ENCODE results near the gene VPS51.
"Not testable (repeated sequence)": the region's sequence is repeated elsewhere in the genome, so short reads cannot be mapped to it uniquely, and the experiment has no call there.

Gene VPS51

GRCh38 chr11:65136515-65137096 is 40.6 kb downstream of the VPS51 start:
- no peak overlapping the region for H3K27ac ChIP-seq
- TF ChIP-seq CTCF (IDR thresholded peaks at IDR 0.05) = no peak
- TF ChIP-seq ZFX (IDR thresholded peaks at IDR 0.05; ENCODE audit: borderline replicate concordance) = no peak

GRCh38 chr11:65141896-65142494 is 46.0 kb downstream of the VPS51 start:
- no peak overlapping the region for H3K27ac ChIP-seq
- TF ChIP-seq CTCF (IDR thresholded peaks at IDR 0.05) = no peak
- TF ChIP-seq ZFX (IDR thresholded peaks at IDR 0.05; ENCODE audit: borderline replicate concordance) = no peak

GRCh38 chr11:65147352-65148075 is 51.5 kb downstream of the VPS51 start:
- no peak overlapping the region for H3K27ac ChIP-seq
- no peak for TF ChIP-seq ZFX (IDR thresholded peaks at IDR 0.05; ENCODE audit: borderline replicate concordance)
- TF ChIP-seq CTCF (IDR thresholded peaks at IDR 0.05) = no peak

- TF ChIP-seq ZFX (IDR thresholded peaks at IDR 0.05; ENCODE audit: borderline replicate concordance) = no peak
- TF ChIP-seq CTCF (IDR thresholded peaks at IDR 0.05) = no peak
- no peak overlapping the region for H3K27ac ChIP-seq
Observed at GRCh38 chr11:65148657-65149056, 52.6 kb downstream of the VPS51 start.

GRCh38 chr11:65150131-65150508 is 54.1 kb downstream of the VPS51 start:
- H3K27ac ChIP-seq = not testable (repeated sequence)

- H3K27ac ChIP-seq = no peak overlapping the region
- TF ChIP-seq ZFX (IDR thresholded peaks at IDR 0.05; ENCODE audit: borderline replicate concordance) (no peak), CTCF (IDR thresholded peaks at IDR 0.05) (no peak)
Observed at GRCh38 chr11:65150509-65151299, 54.7 kb downstream of the VPS51 start.

- no peak for TF ChIP-seq CTCF (IDR thresholded peaks at IDR 0.05)
- TF ChIP-seq ZFX (IDR thresholded peaks at IDR 0.05; ENCODE audit: borderline replicate concordance) = no peak
- no peak overlapping the region for H3K27ac ChIP-seq
Observed at GRCh38 chr11:65151331-65151899, 55.4 kb downstream of the VPS51 start.
